WTC11 (cell line): ENCODE data around the gene KNSTRN. TPM values are rescaled to one million over a fixed set of nuclear protein-coding genes. Genes with fewer than 3 reads are reported as not detected.

Experiments
- ATF1 ChIP-seq: sonication (generic); formaldehyde crosslinking; IDR thresholded peaks from 2 replicates; pipeline ENCODE4 v1.8.1; 2023; ENCODE audit warnings: mild to moderate bottlenecking, moderate library complexity, missing genetic modification reagents
- FOXJ3 ChIP-seq: sonication (generic); formaldehyde crosslinking; IDR thresholded peaks from 2 replicates; pipeline ENCODE4 v1.9.0; 2021; ENCODE audit warnings: missing genetic modification reagents, mild to moderate bottlenecking, borderline replicate concordance
- HMGA2 ChIP-seq: fragments of 250-450 bp; sonication (Bioruptor Pico); IDR thresholded peaks from 2 replicates; pipeline ENCODE4 v1.4.0; 2021; ENCODE audit warnings: mild to moderate bottlenecking, moderate library complexity
- JUN ChIP-seq: sonication (generic); formaldehyde crosslinking; IDR thresholded peaks from 2 replicates; pipeline ENCODE4 v1.8.0; 2023; ENCODE audit warnings: mild to moderate bottlenecking, missing genetic modification reagents
- KAT7 ChIP-seq: sonication (generic); formaldehyde crosslinking; IDR thresholded peaks from 2 replicates; pipeline ENCODE4 v1.8.1; 2023; ENCODE audit warnings: missing genetic modification reagents, mild to moderate bottlenecking, borderline replicate concordance
- MXD4 ChIP-seq: fragments of 250-450 bp; sonication (Bioruptor Pico); IDR thresholded peaks from 2 replicates; pipeline ENCODE4 v1.8.0; 2021; ENCODE audit warnings: mild to moderate bottlenecking, moderate library complexity, borderline replicate concordance
- NR2C2 ChIP-seq: sonication (generic); formaldehyde crosslinking; IDR thresholded peaks from 2 replicates; pipeline ENCODE4 v1.8.0; 2022; ENCODE audit warnings: mild to moderate bottlenecking, missing genetic modification reagents
- RELA ChIP-seq: sonication (generic); formaldehyde crosslinking; IDR thresholded peaks from 2 replicates; pipeline ENCODE4 v1.8.1; 2022; ENCODE audit warnings: missing genetic modification reagents, mild to moderate bottlenecking, borderline replicate concordance
- SMAD3 ChIP-seq: sonication (generic); formaldehyde crosslinking; IDR thresholded peaks from 2 replicates; pipeline ENCODE4 v1.8.0; 2022; ENCODE audit warnings: missing genetic modification reagents, mild to moderate bottlenecking, borderline replicate concordance
- SMAD4 ChIP-seq: sonication (generic); formaldehyde crosslinking; IDR thresholded peaks from 2 replicates; pipeline ENCODE4 v1.8.0; 2022; ENCODE audit warnings: mild to moderate bottlenecking, missing genetic modification reagents
- TCF7 ChIP-seq: sonication (generic); formaldehyde crosslinking; IDR thresholded peaks from 2 replicates; pipeline ENCODE4 v1.8.0; 2022; ENCODE audit warnings: mild to moderate bottlenecking, low read depth, missing genetic modification reagents, moderate library complexity
- TP53 ChIP-seq: sonication (generic); formaldehyde crosslinking; IDR thresholded peaks from 2 replicates; pipeline ENCODE4 v1.8.1; 2023; ENCODE audit warnings: mild to moderate bottlenecking, missing genetic modification reagents
- ZNF121 ChIP-seq: sonication (generic); formaldehyde crosslinking; IDR thresholded peaks from 2 replicates; pipeline ENCODE4 v1.8.0; 2023; ENCODE audit warnings: missing genetic modification reagents
- ZNF219 ChIP-seq: sonication (generic); formaldehyde crosslinking; IDR thresholded peaks from 2 replicates; pipeline ENCODE4 v1.8.0; 2023; ENCODE audit warnings: missing genetic modification reagents, mild to moderate bottlenecking, borderline replicate concordance
- ZNF232 ChIP-seq: sonication (generic); formaldehyde crosslinking; IDR thresholded peaks from 2 replicates; pipeline ENCODE4 v1.8.0; 2022; ENCODE audit warnings: mild to moderate bottlenecking, missing genetic modification reagents
- ZNF396 ChIP-seq: fragments of 250-450 bp; sonication (Bioruptor Pico); IDR thresholded peaks from 2 replicates; pipeline ENCODE4 v1.8.0; 2021; ENCODE audit warnings: mild to moderate bottlenecking, moderate library complexity, borderline replicate concordance
- ZNF416 ChIP-seq: fragments of 250-450 bp; sonication (Bioruptor Pico); IDR thresholded peaks from 2 replicates; pipeline ENCODE4 v1.9.0; 2021; ENCODE audit warnings: mild to moderate bottlenecking, inconsistent platforms
- total RNA-seq: library from RNA; stranded (reverse); gene quantifications from 3 replicates; pipeline ENCODE4 v1.2.3, GENCODE V29; 2021
- TF ChIP-seq, protein P1 (sequence below): sonication (generic); formaldehyde crosslinking; IDR thresholded peaks from 2 replicates; pipeline ENCODE4 v1.8.0; 2023; ENCODE audit warnings: missing genetic modification reagents, mild to moderate bottlenecking, borderline replicate concordance
- TF ChIP-seq, protein P2 (sequence below): sonication (generic); formaldehyde crosslinking; IDR thresholded peaks from 2 replicates; pipeline ENCODE4 v1.8.1; 2023; ENCODE audit warnings: mild to moderate bottlenecking, missing genetic modification reagents, moderate library complexity
- TF ChIP-seq, protein P3 (sequence below): fragments of 250-450 bp; sonication (Bioruptor Pico); IDR thresholded peaks from 2 replicates; pipeline ENCODE4 v1.9.0; 2021; ENCODE audit warnings: moderate library complexity, mild to moderate bottlenecking, inconsistent platforms, borderline replicate concordance
- TF ChIP-seq, protein P4 (sequence below): fragments of 200-600 bp; IDR thresholded peaks from 2 replicates; pipeline ENCODE4 v1.8.0; 2022; ENCODE audit warnings: antibody characterized with exemption
- TF ChIP-seq, protein P5 (sequence below): sonication (generic); formaldehyde crosslinking; IDR thresholded peaks from 2 replicates; pipeline ENCODE4 v1.8.0; 2022; ENCODE audit warnings: mild to moderate bottlenecking, missing genetic modification reagents
- TF ChIP-seq, protein P6 (sequence below): sonication (generic); formaldehyde crosslinking; conservative IDR thresholded peaks from 2 replicates; pipeline ENCODE4 v1.8.1; 2022; ENCODE audit warnings: mild to moderate bottlenecking, missing genetic modification reagents
- TF ChIP-seq, protein P7 (sequence below): sonication (generic); formaldehyde crosslinking; IDR thresholded peaks from 2 replicates; pipeline ENCODE4 v1.8.0; 2022; ENCODE audit warnings: missing genetic modification reagents

KNSTRN gene
- total RNA-seq, 1 experiment from 2014 or later: 73.4 TPM

DNA sequence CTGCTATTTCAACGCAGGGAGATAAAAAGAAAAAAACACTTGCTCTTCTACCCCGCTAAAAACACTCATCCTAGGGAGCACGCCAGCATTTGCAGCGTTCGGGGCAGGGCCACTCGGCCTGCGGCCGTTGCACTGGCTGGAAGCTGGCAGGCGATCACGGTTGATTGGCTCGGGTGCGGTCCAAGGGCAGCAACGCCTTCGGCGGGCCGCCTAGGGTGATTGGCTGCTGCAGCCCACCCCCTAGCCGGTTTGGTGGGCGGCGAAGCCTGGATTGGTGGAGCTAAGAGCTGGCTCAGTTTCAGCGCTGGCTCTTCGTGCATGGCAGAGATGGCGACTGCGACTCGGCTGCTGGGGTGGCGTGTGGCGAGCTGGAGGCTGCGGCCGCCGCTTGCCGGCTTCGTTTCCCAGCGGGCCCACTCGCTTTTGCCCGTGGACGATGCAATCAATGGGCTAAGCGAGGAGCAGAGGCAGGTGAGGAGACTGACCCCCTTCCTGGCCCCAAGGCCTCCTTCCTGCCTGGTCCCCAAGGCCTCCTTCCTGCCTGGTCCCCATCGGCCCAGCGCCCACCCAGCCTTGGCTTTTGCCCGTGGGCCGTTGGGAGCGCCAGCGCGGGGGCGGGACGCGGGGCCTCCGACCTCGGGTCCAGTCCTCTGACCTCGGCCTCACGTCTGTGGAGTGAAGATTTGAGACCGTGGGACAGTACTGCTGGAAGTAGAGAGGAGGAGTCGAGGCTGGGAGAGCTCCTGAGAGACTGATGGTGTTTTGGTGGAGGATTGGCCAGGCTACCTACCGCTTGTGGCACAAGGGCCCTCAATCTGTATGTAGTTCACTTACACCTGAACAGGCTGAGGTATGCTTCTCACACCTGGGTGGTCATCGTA, 23.2 kb downstream of the KNSTRN start, which contains the start of gene IVD (continued):
- TF ChIP-seq, protein P1, sequence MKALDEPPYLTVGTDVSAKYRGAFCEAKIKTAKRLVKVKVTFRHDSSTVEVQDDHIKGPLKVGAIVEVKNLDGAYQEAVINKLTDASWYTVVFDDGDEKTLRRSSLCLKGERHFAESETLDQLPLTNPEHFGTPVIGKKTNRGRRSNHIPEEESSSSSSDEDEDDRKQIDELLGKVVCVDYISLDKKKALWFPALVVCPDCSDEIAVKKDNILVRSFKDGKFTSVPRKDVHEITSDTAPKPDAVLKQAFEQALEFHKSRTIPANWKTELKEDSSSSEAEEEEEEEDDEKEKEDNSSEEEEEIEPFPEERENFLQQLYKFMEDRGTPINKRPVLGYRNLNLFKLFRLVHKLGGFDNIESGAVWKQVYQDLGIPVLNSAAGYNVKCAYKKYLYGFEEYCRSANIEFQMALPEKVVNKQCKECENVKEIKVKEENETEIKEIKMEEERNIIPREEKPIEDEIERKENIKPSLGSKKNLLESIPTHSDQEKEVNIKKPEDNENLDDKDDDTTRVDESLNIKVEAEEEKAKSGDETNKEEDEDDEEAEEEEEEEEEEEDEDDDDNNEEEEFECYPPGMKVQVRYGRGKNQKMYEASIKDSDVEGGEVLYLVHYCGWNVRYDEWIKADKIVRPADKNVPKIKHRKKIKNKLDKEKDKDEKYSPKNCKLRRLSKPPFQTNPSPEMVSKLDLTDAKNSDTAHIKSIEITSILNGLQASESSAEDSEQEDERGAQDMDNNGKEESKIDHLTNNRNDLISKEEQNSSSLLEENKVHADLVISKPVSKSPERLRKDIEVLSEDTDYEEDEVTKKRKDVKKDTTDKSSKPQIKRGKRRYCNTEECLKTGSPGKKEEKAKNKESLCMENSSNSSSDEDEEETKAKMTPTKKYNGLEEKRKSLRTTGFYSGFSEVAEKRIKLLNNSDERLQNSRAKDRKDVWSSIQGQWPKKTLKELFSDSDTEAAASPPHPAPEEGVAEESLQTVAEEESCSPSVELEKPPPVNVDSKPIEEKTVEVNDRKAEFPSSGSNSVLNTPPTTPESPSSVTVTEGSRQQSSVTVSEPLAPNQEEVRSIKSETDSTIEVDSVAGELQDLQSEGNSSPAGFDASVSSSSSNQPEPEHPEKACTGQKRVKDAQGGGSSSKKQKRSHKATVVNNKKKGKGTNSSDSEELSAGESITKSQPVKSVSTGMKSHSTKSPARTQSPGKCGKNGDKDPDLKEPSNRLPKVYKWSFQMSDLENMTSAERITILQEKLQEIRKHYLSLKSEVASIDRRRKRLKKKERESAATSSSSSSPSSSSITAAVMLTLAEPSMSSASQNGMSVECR (CRISPR knock-in tag): no peak
- TF ChIP-seq, protein P2, sequence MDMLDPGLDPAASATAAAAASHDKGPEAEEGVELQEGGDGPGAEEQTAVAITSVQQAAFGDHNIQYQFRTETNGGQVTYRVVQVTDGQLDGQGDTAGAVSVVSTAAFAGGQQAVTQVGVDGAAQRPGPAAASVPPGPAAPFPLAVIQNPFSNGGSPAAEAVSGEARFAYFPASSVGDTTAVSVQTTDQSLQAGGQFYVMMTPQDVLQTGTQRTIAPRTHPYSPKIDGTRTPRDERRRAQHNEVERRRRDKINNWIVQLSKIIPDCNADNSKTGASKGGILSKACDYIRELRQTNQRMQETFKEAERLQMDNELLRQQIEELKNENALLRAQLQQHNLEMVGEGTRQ: no peak; the same call in 1 of the 2 replicates
- no peak for TF ChIP-seq SMAD4 (CRISPR knock-in tag)
- TF ChIP-seq, protein P3, sequence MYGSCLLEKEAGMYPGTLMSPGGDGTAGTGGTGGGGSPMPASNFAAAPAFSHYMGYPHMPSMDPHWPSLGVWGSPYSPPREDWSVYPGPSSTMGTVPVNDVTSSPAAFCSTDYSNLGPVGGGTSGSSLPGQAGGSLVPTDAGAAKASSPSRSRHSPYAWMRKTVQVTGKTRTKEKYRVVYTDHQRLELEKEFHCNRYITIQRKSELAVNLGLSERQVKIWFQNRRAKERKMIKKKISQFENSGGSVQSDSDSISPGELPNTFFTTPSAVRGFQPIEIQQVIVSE (CRISPR knock-in tag): no peak
- TF ChIP-seq KAT7 (CRISPR knock-in tag): no peak
- TF ChIP-seq NR2C2 (CRISPR knock-in tag): no peak
- no peak for TF ChIP-seq RELA (CRISPR knock-in tag)
- TF ChIP-seq ZNF121 (CRISPR knock-in tag): no peak
- TF ChIP-seq, protein P4, sequence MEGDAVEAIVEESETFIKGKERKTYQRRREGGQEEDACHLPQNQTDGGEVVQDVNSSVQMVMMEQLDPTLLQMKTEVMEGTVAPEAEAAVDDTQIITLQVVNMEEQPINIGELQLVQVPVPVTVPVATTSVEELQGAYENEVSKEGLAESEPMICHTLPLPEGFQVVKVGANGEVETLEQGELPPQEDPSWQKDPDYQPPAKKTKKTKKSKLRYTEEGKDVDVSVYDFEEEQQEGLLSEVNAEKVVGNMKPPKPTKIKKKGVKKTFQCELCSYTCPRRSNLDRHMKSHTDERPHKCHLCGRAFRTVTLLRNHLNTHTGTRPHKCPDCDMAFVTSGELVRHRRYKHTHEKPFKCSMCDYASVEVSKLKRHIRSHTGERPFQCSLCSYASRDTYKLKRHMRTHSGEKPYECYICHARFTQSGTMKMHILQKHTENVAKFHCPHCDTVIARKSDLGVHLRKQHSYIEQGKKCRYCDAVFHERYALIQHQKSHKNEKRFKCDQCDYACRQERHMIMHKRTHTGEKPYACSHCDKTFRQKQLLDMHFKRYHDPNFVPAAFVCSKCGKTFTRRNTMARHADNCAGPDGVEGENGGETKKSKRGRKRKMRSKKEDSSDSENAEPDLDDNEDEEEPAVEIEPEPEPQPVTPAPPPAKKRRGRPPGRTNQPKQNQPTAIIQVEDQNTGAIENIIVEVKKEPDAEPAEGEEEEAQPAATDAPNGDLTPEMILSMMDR: no peak
- no peak for TF ChIP-seq ATF1
- TF ChIP-seq, protein P5, sequence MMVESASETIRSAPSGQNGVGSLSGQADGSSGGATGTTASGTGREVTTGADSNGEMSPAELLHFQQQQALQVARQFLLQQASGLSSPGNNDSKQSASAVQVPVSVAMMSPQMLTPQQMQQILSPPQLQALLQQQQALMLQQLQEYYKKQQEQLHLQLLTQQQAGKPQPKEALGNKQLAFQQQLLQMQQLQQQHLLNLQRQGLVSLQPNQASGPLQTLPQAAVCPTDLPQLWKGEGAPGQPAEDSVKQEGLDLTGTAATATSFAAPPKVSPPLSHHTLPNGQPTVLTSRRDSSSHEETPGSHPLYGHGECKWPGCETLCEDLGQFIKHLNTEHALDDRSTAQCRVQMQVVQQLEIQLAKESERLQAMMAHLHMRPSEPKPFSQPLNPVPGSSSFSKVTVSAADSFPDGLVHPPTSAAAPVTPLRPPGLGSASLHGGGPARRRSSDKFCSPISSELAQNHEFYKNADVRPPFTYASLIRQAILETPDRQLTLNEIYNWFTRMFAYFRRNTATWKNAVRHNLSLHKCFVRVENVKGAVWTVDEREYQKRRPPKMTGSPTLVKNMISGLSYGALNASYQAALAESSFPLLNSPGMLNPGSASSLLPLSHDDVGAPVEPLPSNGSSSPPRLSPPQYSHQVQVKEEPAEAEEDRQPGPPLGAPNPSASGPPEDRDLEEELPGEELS (CRISPR knock-in tag): peak; percentile 84
- TF ChIP-seq MXD4 (CRISPR knock-in tag): no peak
- TF ChIP-seq, protein P6, sequence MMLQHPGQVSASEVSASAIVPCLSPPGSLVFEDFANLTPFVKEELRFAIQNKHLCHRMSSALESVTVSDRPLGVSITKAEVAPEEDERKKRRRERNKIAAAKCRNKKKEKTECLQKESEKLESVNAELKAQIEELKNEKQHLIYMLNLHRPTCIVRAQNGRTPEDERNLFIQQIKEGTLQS (CRISPR knock-in tag): no peak
- TF ChIP-seq ZNF396 (CRISPR knock-in tag): no peak
- TF ChIP-seq, protein P7, sequence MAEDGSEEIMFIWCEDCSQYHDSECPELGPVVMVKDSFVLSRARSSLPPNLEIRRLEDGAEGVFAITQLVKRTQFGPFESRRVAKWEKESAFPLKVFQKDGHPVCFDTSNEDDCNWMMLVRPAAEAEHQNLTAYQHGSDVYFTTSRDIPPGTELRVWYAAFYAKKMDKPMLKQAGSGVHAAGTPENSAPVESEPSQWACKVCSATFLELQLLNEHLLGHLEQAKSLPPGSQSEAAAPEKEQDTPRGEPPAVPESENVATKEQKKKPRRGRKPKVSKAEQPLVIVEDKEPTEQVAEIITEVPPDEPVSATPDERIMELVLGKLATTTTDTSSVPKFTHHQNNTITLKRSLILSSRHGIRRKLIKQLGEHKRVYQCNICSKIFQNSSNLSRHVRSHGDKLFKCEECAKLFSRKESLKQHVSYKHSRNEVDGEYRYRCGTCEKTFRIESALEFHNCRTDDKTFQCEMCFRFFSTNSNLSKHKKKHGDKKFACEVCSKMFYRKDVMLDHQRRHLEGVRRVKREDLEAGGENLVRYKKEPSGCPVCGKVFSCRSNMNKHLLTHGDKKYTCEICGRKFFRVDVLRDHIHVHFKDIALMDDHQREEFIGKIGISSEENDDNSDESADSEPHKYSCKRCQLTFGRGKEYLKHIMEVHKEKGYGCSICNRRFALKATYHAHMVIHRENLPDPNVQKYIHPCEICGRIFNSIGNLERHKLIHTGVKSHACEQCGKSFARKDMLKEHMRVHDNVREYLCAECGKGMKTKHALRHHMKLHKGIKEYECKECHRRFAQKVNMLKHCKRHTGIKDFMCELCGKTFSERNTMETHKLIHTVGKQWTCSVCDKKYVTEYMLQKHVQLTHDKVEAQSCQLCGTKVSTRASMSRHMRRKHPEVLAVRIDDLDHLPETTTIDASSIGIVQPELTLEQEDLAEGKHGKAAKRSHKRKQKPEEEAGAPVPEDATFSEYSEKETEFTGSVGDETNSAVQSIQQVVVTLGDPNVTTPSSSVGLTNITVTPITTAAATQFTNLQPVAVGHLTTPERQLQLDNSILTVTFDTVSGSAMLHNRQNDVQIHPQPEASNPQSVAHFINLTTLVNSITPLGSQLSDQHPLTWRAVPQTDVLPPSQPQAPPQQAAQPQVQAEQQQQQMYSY: no peak
- peak; percentile 74; the same call in 1 of the 2 replicates for TF ChIP-seq SMAD3 (CRISPR knock-in tag)
- TF ChIP-seq TCF7 (CRISPR knock-in tag): peak; percentile 70; the same call in 1 of the 2 replicates
- TF ChIP-seq ZNF219: no peak
- peak; percentile 71; the same call in 1 of the 2 replicates for TF ChIP-seq ZNF232
- no peak for TF ChIP-seq HMGA2 (CRISPR knock-in tag)
- TF ChIP-seq JUN (CRISPR knock-in tag): no peak
- TF ChIP-seq FOXJ3 (CRISPR knock-in tag): no peak
- no peak for TF ChIP-seq ZNF416
- no peak for TF ChIP-seq TP53 (CRISPR knock-in tag)
